NCI-H510A treated with DMSO at 0.1 percent for 48 hours (cell line): Measurements from ENCODE around the gene FAR2.
"Not testable (repeated sequence)": the region's sequence is repeated elsewhere in the genome, so short reads cannot be mapped to it uniquely, and the experiment has no call there.

Experiments
- DNase-seq: peaks from one replicate; lab custom pipeline; 2025; lab: John Stamatoyannopoulos, UW

The FAR2 gene

DNA sequence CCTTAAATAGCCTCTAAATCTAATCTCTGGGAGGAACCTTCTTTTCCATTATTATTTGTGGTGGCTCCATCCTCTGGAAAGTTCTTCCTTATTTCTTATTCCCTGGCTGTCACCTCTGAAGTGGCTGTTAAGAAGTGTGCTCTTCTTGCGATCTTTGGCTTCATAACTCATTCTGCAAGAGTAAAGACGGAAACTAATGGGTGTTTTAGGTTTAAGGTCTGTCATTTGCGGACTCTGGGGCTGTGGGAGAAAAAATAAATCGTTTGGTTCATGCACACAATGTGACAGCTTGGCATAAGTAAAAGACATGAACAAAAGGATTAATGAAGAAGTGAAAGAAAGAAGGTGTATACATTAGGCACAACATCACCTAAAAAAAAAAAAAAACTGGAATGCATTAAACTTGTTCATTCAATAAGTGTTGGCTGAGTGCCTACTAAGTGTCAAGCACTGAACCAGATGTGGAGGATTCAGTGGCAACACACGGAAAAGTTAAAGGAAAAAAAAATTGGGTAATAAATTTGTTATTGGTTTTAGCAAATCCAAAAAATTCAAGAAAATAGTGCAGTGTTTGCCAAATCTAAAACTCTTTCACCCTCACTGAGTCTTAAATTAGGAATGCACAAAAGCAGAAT, 132.4 kb downstream of the FAR2 start:
- DNase-seq = no peak

DNA sequence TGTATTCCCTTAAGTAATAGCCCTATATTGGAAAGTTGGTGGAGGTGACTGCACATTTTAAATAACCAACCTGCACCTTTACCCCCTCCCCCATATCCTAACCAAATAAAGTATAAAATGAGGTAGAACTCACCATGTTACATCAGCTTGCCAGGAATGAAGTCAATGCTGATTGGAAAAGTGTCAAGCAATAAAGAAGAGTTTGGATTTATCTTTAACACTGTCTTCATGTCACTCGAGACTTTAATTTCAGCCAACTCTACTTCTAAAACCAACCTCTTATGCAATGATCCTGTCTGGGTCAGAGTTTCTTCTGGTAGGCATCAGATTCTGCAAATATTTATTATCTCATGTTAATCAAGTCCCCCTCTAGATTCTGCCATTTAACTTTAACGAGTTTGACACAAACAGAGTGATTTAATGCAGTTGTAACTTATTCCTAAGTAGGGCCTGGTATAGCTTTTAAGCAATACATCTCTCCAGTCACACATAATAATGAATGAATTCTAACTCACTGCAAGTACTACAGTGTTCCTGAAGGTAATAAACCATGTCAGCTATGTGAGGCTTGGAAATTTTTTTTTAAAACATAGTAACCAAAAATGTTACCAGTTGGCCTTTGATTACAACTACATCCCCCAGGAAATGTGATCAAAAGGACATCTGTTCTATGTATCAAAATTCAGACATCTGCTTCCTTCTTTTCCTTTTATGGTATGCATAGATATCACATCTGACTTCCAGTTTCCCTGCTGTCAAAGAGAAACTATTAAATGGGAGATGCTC, 133.1 kb downstream of the FAR2 start:
- DNase-seq = no peak

DNA sequence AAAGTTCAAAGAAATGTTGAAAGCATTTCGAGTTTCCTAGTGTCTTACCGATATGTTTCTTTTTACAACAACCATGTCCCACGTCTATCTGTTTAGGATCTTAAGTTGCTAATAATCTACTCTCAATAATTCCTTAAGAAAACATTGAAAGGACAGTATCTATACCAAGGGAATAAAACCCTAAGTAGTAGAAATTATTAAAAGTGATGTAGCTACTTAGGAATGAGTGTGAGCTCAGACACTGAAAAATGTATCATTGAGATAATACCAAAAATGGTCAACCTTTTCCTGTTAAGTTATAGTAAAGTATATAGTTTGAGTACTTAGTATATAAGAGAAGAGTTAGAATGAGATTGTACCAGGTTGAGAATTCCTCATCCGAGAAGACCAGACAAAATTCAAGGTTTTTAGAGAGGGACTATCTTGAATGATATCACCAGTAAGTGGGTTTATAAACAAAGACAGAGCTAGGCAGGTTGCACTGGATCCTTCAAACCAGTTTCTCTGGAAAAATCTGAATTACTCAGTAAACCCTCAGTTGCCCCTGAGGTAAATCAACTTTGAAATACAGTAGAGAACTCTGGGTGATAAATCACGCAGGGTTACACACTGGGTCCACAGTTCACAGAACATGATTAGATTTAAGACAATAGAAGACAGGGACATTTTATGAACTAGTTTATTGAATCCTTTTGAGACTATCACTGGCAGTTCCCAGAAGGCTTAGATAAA, 135.1 kb downstream of the FAR2 start:
- no peak for DNase-seq

DNA sequence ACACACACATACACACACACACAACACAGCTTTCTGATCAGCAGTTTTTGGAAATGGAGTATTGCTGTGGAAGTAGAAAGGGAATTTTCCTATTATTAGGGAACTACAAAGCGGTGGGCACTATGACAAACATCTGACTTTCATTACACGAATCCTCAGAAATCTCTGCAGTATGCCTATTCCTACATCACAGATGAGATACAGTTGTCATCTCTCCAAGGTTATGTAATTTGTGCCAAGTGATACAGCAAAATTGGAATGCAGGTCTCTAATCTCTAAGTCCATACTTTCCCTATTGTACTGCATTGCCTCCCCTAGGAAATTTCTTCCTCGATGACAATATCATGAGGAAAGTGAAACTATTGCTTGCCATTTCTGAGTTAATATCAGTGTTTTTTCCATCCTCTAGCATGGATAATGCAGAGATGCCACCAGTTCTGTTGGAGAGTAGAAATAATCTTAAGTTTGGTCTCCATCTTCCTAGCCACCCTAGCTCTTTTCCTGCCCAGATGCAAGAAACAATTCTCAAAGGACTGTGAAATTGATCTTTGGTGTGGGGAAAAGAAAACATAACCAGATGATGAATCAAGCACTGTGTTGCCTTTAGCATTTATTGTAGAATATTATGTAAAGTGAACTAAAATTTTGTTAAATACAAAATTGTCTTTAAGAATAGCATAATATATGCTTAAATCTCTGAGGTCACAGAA, 137.2 kb downstream of the FAR2 start:
- DNase-seq = no peak

DNA sequence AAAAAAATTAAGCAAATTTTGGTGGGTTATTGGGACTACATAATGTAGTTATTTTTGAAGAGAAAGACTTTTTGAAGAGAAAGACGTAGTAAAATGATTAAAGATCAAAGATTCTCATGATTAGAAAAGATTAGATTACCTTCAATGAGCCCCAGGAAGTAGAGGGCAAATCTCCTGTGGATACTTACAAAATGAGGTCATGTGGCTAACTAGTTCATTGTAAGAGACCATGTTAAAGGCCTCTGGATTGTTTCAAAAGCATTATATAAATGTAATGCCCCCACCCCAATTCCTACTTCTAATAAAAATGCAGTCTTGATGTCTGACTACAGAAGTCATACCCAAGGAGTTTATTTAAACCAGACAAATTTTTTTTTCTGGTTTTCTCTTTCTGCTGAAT, 138.5 kb downstream of the FAR2 start:
- DNase-seq = no peak

DNA sequence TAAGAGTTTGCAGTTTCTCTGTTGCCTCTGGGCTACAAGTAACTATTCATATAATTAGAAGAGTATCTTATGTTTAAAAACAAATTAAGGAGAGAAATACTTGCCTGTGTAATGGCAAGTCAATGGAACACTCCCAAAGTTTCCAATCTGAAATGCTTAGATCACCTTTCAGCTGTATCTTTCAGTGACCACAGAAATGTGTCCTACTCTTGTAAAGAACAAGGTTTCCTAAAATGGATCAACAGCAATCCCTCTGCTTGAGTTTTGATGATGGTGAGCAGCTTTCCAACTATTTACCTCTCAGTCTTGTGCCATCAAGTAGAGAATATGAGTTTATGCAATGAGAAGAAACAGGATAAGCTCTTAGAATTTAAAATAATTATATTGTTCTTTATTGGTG, 139.0 kb downstream of the FAR2 start:
- no peak for DNase-seq

DNA sequence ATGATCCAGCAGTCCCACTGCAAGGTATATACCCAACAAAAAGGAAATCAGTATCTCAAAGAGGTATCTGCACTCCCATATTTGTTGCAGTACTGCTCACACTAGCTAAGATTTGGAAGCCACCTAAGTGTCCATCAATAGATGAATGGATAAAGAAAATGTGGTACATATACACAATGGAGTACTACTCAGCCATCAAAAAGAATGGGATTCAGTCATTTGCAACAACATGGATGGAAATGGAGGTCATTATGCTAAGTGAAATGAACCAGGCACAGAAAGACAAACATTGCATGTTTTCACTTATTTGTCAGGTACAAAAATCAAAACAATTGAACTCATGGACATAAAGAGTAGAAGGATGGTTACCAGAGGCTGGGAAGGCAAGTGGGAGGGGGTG, 141.4 kb downstream of the FAR2 start:
- not testable (repeated sequence) for DNase-seq

DNA sequence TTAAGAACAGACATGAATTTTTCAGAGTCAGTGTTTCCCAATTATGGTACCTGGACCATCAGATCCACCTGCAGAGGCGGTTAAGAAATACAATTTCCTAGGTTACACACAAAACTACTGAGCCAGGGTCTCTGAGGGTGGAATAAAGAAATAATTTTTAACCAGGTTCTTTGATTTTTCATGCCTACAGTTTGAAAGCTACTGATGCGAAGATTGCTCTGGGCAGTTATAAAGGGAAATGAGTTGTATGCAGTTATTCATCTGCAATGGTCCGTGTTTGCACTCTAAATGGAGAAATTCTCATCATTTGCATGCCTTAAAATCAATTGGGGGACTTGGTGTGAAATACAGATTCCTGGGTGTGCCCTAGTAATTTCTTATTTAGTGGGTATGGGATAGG, 142.1 kb downstream of the FAR2 start:
- DNase-seq = no peak

DNA sequence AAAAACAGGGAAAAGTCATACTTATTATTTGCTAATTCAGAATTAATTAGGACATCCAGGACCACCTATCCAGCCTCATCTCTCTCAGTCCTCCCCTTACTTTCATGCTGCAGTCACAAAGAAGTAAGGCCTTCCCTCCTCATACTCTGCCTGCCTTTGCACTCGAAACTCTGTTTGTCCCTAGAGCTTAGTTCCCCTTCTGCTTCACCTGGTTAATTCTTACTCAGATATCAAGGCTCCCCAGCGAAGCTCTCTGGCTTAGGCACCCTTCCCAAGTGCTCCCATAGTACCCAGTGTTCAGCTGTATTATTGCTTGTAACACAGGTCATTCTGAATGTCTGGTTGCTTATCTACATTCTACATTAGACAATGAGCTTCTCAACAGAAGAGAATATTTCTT, 150.6 kb downstream of the FAR2 start:
- DNase-seq = no peak

DNA sequence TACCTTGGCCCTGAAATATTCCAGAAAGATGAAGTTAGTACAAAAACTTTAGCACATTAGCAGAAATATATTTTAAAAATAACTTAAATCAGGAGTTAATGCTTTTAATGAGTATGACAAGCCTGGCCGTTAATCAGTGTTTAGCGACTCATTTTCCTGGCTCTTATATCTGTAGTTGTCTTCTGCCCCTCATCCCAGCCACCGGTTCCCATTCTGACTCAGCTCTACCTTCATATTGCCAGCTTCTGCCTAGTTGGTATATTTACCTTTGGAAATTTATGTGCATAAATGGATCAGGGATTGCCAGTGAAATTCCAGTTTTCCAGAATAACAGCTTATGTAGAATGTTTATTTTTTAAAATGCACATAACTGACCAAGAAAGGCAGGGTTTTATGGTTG, 152.0 kb downstream of the FAR2 start:
- DNase-seq = no peak

DNA sequence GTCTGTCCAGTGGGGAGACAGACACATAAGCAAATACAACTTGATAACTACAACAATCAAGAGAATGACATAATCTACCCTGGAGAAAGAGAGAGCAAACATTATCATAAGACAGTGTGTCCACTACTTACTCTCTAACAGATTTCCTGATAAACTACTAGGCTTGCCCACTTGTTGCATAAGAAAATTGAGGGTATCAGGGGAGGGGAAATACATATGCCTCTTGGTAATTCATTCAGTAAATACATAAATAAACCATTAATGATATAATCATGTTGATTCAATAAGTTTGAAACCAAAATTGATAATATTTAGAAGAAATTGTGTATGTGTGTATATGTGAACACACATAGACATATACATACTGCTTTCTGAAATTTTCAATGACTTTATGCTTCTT, 155.3 kb downstream of the FAR2 start:
- no peak for DNase-seq

DNA sequence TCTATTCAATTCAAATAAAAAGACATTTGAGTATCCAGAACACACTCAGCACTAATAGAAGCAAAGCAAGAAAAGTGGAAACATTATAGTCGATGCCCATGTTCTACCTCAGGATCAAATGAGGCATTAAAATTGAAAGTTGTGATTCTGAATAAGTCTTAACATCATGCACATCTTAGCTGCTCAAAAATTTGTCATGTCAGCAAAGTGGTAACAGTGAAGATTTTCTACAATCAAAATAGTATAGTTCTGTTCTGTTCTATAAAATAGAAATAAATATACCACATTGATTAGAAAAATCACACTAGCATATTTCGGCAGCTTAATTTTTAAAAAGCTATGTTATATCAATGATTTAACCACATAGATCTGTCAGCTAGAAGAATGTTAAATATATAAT, 157.2 kb downstream of the FAR2 start:
- no peak for DNase-seq

DNA sequence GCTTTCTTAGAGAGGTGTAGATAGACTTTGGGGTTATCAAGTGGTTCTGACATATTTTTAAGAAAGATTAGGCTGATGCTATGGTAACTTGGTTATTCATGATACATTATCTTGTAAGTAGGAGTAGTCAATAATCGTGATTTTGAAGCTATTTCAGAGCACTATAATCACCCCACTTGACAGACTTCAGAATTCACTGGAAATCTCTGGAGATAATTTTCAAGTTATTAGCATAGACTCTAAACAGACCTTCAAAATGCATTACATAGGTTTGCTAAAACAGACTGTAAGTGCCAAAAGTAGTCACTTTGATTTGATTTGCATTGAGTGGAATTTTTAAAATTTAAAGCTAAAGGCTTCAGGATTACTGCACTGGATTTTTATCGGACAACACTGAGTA, 157.6 kb downstream of the FAR2 start:
- no peak for DNase-seq

DNA sequence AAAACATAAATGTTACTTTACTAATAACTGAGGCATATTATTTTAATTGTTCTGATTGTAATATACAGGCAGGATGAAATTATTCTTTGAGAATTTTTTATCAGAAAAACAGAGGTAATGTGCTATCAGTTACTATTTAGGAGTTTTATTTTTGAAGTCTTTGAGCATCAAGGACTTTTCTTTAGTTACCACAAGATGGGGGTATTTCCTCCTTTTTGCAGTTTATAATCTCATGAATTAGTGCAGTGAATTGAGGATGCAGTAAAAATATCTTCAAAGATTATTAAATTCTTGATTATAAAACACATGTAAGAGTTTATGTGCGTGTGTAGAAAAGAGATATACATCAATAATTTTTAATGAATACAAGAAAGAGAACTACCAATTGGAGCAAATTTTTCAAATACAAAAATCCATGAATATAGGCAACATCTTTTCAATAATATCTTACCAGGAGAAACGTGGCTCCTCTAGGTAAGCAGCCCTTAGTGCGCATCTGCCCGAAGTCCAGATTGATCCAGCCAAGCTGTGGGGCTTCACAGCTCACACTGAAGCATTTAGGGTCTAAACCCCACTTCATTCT, 160.3 kb downstream of the FAR2 start:
- DNase-seq = no peak

DNA sequence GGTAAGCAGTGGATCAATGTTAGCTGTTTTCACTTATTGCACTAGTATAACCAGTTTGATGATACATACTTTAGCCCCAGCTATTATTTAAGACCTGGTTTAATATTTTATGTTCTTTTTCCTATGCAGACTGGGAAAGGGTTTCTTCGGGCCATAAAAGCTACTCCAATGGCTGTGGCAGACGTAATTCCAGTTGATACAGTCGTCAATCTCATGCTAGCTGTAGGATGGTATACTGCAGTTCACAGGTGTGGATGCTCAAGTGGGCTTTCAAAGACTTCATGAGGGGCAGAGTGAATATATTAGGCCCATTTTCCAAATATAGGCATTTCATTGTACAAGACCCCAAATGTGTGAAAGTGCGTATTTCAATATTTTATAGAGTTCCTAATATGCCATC, 161.8 kb downstream of the FAR2 start:
- DNase-seq = no peak

DNA sequence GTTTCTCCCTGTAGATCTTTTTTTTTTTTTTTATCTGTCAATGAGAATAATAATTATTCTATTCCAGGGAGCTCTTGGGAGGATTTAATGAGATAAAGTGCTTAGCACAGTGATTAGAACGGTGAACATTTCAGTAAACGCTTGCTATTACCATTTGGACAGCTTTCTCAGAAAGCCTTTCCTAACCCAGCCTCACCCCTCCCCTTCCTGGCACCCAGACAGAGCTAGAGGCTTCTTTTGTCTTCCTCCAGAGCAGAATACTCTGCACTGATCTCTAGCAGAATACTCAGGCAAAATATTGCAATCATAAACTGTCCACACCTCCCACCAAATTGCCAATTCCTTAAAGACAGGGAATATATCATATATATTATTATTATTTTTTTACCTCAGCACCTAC, 165.3 kb downstream of the FAR2 start:
- no peak for DNase-seq

DNA sequence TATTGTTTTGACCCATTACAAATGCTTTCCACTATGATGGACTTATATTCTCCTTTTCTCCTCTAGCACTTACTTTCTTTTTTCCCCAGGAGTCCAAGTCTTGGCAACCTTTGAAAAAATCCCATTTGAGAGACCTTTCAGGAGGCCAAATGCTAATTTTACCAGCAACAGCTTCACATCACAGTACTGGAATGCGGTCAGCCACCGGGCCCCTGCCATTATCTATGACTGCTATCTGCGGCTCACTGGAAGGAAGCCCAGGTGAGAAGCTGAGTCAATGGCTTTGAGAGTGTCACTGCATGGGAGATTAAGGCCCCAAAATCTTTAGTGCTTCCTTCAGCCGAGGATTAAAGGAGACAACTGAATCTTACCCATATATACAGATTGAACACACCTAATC, 167.7 kb downstream of the FAR2 start:
- DNase-seq = no peak

DNA sequence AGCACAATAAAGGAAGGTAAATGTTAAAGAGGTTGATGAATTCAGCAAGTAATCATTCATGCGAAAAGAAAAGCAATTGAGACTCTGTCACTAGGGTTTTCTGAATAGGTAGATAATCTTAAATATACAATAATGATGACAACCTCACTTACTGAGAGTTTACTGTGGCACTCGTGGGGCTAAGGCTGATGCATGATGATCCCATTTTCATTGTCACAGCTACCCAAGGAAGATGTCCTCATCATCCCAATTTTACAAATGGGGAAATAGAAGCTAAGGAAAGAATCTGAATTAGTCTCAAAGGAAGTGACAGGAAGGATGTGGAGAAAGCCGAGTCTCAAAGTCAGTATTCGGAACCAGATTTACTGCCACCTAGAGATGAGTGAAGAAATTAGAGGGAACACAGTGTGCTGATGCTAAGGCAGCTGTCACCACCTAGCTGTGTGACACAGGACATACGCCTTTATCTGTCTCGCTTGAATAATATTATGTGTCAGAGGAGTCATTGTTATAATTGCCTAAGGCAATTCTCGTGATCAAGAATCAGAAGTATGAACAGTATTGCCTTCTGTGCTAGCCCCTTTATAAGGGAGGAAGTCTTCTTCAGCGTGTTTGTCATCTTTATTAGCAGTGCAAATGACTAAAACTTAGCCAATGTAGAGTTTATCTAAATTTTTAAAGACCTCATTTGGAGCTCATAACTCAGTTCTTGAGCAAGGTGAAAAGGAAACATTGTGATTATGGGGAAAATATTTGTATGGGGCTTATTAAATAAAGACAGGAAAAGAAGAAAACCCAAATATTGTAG, 168.7 kb downstream of the FAR2 start:
- peak; percentile 2 for DNase-seq

DNA sequence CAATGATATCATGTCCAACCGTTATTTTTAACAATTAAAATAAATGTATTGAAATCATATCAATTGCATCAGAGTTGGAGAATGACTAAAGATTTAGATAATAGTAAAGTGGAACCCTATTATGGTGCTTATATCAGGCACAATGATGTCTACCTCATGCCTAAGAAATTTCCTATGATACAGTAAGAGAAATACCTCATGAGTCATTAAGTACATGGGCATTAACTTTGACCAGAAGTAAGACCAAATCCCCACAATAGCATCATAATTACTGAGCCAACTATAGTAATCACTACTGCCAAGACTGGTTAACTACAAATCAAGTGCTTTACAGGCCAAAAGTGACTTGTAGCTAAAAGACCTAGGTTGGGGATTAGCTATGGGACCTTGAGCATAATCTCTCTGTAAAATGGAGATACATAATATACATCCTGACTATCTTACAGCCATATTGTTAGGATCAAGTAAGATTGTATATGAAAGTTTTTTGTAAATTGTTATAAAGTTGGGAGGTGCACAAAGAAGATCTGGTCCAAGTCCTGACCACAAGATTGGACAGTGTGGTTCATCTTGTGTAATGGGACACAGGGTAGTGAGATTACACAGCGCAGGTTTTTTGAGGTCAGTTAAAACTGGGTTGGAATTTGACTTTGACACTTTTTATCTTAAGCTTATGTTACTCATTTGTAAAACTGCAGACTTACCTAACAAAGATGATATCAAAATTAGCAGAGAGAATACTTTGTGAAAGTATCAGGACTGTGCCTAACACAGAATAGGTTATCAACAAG, 171.4 kb downstream of the FAR2 start:
- DNase-seq = no peak

DNA sequence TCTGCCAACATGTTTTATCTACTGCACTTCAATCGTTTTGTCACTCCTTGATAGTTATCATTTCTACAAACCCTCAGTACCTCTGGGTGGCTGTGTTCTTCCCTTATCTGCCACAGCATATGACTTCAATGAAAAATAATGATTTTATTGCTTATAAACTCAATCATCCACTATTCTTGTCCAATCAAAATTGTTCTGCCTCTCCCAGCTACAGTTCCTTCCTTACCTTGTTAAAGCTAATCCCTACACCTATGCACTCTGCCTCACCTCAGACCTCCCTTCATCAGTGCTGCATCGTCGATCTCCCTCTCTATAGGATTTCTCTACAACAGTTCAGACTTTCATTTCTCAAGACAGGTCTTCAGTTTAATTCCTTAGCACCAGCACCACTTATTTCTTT, 173.1 kb downstream of the FAR2 start:
- DNase-seq = no peak

DNA sequence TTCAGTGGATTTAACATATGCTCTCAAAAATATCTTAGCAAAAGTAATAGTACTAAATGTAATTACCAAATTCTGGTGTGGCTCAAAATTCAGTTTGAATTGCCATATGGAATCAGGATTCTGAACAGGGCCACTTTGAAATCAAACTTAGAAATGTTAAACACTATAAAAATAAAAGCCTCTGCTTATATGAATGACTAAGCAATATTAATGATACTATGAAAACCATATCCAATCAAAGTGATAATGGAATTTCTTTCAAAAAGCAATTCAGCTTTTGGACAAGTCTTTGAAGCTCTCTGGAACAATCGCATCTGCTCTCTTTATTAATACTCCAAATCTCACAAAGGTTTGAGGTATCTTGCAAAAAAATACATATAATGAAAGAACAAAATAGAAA, 180.3 kb downstream of the FAR2 start:
- no peak for DNase-seq
